Activated CD8-positive, alpha-beta memory T cell treated with anti-CD3 and anti-CD28 coated beads, Interleukin-2, amount 50 U/mL, for 24 hours (primary cell): ENCODE data around the gene ZNF648.
"Not testable (repeated sequence)": the region's sequence is repeated elsewhere in the genome, so short reads cannot be mapped to it uniquely, and the experiment has no call there.

Experiments
- DNase-seq: peaks from one replicate; pipeline ENCODE4 v3.0.0-alpha.2; 2020; ENCODE audit errors: extremely low read depth

The ZNF648 gene

GRCh38 chr1:182029002-182029378, 32.5 kb downstream of the ZNF648 start:
- DNase-seq: no peak

GRCh38 chr1:182015360-182015759, 46.2 kb downstream of the ZNF648 start:
- DNase-seq: no peak

DNA sequence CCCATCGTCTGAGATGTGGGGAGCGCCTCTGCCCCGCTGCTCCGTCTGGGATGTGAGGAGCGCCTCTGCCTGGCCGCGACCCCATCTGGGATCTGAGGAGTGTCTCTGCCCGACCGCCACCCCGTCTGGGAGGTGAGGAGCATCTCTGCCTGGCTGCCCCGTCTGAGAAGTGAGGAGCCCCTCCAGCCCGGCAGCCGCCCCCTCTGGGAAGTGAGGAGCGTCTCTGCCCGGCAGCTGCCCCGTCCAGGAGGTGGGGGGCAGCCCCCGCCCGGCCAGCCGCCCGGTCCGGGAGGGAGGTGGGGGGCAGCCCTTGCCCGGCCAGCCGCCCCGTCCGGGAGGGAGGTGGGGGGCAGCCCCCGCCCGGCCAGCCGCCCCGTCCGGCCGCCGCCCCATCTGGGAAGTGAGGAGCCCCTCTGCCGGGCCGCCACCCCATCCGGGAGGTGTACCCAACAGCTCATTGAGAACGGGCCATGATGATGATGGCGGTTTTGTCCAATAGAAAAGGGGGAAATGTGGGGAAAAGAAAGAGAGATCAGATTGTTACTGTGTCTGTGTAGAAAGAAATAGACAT, 50.6 kb downstream of the ZNF648 start:
- not testable (repeated sequence) for DNase-seq

GRCh38 chr1:182005398-182005797, 56.1 kb downstream of the ZNF648 start:
- DNase-seq: not testable (repeated sequence)

DNA sequence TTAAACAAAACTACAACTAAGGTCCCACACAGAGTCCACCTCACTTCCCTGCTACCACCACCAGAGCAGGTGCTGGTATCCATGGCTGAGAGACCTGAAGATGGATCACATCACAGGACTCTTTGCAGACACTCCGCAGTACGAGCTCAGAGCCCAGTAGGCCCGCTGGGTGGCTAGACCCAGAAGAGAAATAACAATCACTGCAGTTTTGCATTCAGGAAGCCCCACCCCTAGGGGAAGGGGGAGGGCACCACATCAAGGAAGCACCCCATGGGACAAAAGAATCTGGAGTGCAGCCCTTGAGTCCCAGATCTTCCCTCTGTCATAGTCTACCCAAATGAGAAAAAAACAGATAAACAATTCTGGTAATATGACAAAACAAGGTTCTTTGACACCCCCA, 56.9 kb downstream of the ZNF648 start:
- DNase-seq: no peak
